Choroid plexus epithelial cell (primary cell): ENCODE data around the gene PHACTR1.

ENCODE experiments used
- DNase-seq: peaks from one replicate; pipeline ENCODE4 v3.0.0-alpha.2; 2010; ENCODE audit warnings: low read depth
- H3K4me3 ChIP-seq: 2 replicates; pipeline ENCODE4 v1.5.1; 2011; ENCODE audit warnings: low read depth, mild to moderate bottlenecking, control low read depth, low read length, moderate library complexity
- TF ChIP-seq, protein P1 (sequence below): conservative IDR thresholded peaks from 2 replicates; pipeline ENCODE4 v1.5.1; 2011; ENCODE audit warnings: low read depth, mild to moderate bottlenecking, control low read depth, inconsistent platforms, low read length, moderate library complexity

Gene PHACTR1

DNA sequence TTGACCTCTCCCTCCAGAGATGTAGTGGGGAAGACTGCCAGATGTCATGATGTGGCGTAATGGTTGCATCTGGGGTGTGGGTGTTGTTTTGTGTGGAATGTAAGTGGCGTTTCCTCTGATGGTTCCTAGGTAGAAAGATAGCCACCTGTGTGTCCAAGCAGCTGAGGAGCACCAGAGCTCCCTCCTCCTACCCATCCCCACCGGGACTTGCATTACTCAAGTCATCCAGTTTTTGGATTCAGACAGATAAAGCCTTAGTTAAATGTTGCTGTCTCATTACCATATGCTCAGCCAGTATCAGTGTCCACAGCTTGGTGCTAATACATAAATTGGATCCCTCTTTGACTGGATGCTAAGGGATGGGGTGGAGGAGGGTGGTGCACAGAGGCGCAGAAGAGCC, 329.5 kb downstream of the PHACTR1 start:
- TF ChIP-seq, protein P1, sequence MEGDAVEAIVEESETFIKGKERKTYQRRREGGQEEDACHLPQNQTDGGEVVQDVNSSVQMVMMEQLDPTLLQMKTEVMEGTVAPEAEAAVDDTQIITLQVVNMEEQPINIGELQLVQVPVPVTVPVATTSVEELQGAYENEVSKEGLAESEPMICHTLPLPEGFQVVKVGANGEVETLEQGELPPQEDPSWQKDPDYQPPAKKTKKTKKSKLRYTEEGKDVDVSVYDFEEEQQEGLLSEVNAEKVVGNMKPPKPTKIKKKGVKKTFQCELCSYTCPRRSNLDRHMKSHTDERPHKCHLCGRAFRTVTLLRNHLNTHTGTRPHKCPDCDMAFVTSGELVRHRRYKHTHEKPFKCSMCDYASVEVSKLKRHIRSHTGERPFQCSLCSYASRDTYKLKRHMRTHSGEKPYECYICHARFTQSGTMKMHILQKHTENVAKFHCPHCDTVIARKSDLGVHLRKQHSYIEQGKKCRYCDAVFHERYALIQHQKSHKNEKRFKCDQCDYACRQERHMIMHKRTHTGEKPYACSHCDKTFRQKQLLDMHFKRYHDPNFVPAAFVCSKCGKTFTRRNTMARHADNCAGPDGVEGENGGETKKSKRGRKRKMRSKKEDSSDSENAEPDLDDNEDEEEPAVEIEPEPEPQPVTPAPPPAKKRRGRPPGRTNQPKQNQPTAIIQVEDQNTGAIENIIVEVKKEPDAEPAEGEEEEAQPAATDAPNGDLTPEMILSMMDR: no peak
- DNase-seq: no peak
- no peak overlapping the region for H3K4me3 ChIP-seq

- TF ChIP-seq, protein P1: no peak
- DNase-seq: no peak
- no peak overlapping the region for H3K4me3 ChIP-seq
Observed at GRCh38 chr6:13048113-13048512, 331.5 kb downstream of the PHACTR1 start.

DNA sequence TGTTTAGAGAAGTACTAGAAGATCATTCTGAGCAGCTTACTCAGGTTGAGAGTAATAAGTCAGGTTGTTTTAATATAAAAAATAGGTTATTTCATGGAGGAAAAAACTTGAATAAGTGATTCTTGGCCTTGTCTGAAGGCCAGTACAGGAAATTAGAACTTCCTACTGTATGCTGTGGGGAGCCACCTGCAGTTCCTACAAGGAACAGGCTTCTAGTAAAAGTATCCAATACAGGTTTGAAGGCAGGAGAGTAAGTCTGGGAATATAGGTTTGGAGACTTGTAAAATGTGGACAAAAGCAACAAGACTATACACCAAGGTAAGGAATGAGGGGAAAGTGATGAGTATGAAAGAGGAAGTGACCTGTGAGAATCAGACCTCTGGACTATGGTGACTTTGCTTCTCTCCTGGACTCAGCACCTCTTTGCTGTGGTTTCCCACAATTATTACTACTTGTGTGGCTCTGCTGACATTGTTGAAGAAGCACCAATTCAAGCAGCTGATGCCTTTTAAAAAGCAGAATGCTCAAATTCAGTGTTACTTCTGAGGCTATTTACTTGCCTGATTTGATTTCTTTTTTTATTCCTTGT, 333.2 kb downstream of the PHACTR1 start:
- TF ChIP-seq, protein P1: no peak
- no peak for DNase-seq
- H3K4me3 ChIP-seq: no peak overlapping the region

DNA sequence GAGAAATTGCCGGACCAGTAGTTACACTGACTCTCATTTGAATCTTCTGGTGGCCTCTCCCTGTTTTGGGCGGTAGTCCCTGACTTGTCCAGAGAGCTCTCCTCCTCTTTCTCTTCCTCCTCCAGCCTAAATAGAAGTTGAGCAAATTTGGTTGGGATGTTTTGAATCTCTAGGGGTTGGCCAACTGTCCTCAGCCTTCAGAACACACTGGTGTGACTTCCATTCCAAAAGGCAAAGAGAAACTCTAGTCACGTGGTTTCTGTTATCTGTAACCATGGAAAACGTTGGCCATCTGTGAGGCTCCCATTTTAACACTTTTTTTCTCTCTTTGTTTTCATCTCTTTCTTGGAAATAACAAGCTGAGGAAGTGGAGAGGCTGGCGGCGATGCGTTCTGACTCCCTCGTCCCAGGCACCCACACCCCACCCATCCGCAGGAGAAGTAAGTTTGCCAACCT, 336.5 kb downstream of the PHACTR1 start:
- no peak for DNase-seq
- TF ChIP-seq, protein P1: no peak
- H3K4me3 ChIP-seq: no peak overlapping the region

- TF ChIP-seq, protein P1: no peak
Observed at GRCh38 chr6:13058051-13058450, 341.5 kb downstream of the PHACTR1 start.

GRCh38 chr6:13059026-13059425, 342.5 kb downstream of the PHACTR1 start:
- TF ChIP-seq, protein P1: no peak
- no peak for DNase-seq
- no peak overlapping the region for H3K4me3 ChIP-seq

More at GRCh38 chr6:13058051-13058450, 341.5 kb downstream of the PHACTR1 start:
- no peak for DNase-seq
- H3K4me3 ChIP-seq: no peak overlapping the region

DNA sequence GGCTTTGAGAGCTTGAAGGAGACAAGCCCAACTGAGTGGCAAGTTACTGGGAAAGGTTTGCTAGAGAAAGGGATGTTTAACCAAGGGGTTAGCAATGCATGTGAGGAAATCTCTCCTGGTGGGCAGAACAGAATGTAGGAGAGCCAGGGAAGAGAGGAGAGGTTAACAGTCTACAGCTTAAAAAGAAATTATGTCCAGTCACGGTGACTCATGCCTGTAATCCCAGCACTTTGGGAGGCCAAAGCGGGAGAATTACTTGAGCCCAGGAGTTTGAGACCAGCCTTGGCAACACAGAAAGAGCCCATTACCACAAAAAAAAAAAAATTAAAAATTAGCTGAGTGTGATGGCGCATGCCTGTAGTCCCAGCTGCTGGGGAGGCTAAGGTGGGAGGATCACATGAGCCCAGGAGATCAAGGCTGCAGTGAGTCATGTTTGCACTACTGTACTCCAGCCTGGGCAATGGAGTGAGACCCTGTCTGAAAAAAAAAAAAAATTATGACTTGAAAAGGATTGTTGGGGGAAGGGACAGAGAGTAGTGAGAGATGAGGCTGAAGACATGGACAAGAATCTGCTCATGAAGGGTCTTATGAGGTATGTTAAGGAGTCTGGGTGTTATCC, 346.8 kb downstream of the PHACTR1 start:
- TF ChIP-seq, protein P1: no peak

More for the DNA sequence above, 346.8 kb downstream of the PHACTR1 start:
- no peak overlapping the region for H3K4me3 ChIP-seq
- no peak for DNase-seq
